ENCODE data around the gene KCNQ2. TPM values are rescaled to one million over a fixed set of nuclear protein-coding genes. Genes with fewer than 3 reads are reported as not detected.

Gene KCNQ2
- total RNA-seq, 1 experiment from 2014 or later, result 0.25 TPM

DNA sequence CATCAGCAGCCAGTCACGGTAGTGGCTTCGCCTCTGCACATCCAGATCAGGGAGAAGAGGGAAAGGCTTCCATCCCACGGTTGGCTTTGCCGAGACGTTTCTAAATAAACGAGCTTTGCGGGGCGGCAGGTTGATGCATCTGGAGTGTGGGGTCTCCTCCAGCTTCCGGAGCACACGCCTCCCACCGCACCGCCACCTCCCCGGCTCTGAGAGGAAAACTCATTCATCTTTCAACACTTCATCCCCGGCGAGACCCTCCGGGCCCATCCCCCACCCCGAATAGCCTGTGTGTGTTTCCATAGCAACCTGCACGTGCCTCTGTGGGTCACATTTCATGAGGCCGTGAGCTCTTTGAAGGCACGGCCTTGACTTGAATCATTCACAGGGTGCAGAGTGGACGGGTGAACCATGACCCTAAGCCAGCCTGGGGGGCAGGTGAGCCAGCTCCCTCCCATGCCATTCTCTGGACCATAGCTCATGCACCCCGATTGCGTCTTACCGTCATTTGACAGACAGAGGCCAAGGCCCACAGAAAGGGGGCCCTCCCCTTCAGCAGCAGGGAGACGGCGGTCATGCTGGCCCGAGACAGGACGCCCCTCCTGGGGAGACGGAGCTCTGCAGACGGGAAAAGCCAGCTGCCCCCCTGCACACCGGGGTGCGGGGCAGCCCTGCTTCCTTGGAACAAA, 95.1 kb downstream of the KCNQ2 start:
- ChIA-PET CTCF (interaction anchor here (0.6 to 2.8 kb wide), 8 partner anchors 15 to 583 kb away, joined by 3 to 29 read pairs (median 3); no protein-coding TSS in a partner anchor), POLR2A (no interaction called here)
- intact Hi-C loops (cut with micrococcal nuclease; ENCODE audit: unreplicated experiment), result no loop called here

DNA sequence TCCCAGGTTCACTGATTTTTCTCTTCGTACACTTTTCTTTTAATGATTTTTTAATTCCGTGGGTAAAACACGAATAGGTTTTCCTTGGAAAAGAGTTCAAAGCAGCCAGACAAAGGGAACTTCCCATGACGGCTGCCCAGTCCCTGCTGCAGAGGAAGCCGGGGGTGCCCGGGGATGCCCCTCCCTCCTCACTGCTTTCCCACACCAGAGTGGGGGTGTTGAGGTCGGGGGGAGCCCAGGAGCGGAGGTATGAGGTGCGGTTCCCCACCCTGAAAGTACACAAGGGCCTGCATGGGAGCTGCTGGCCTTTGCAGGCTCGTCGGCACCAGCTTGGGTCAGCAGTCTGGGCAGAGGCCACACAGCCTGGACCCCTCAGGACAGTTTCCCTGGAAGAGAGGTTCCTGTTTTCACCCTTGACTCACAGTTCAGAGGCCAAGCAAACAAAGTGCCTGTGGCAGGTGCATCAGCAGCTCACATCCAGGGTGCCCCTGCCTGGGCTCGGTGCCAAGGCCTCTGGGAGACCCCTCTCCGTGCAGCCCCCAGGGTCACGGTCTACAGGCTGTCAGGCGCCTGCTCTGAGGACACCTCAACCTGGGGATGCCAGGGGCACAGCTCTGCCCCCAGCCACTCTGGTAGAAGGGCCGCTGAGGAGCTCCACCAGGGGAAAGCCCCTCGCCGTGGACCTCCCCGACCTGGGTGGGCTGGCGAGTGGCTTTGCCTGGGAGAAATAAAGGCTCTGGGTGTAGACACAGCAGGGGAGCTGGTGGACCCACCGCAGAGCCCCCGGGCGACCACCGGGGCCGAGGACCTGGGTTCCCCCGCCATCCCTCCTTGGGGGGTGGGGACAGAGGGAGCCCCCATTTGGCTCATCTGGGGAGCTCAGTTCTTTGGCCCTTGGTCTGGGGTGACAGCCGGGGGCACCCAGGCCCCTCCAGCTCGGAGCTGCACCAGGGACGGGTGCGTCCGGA, 95.9 kb downstream of the KCNQ2 start:
- H3K9me3 ChIP-seq, result no peaks in the 10 kb centered on the region
- peaks cover 6% of the 10 kb centered on the region for H3K4me1 Mint-ChIP-seq (ENCODE audit: low read depth, unreplicated experiment)
- CTCF ChIA-PET, result interaction anchor here (0.6 to 2.8 kb wide), 4 partner anchors 67 to 582 kb away, joined by 3 to 29 read pairs (median 4); no protein-coding TSS in a partner anchor
- no peaks in the 10 kb centered on the region for H3K9me3 Mint-ChIP-seq (ENCODE audit: unreplicated experiment)
- H3K27me3 ChIP-seq (replicated peaks; ENCODE audit: control insufficient read depth, insufficient read depth, low read length), result no peaks in the 10 kb centered on the region
- TF ChIP-seq, protein P1, sequence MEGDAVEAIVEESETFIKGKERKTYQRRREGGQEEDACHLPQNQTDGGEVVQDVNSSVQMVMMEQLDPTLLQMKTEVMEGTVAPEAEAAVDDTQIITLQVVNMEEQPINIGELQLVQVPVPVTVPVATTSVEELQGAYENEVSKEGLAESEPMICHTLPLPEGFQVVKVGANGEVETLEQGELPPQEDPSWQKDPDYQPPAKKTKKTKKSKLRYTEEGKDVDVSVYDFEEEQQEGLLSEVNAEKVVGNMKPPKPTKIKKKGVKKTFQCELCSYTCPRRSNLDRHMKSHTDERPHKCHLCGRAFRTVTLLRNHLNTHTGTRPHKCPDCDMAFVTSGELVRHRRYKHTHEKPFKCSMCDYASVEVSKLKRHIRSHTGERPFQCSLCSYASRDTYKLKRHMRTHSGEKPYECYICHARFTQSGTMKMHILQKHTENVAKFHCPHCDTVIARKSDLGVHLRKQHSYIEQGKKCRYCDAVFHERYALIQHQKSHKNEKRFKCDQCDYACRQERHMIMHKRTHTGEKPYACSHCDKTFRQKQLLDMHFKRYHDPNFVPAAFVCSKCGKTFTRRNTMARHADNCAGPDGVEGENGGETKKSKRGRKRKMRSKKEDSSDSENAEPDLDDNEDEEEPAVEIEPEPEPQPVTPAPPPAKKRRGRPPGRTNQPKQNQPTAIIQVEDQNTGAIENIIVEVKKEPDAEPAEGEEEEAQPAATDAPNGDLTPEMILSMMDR (IDR thresholded peaks at IDR 0.05; ENCODE audit: insufficient read depth in 1 of 2, low read depth in 1 of 2, low read length in 1 of 2, severe bottlenecking in 1 of 2, unreplicated experiment in 1 of 2), result no peak
- H3K27ac Mint-ChIP-seq (ENCODE audit: unreplicated experiment), result no peak overlapping the region
- BruUV-seq (replicated peaks), result no TSS peak
- intact Hi-C loops (cut with micrococcal nuclease; ENCODE audit: unreplicated experiment), result no loop called here
- no peaks in the 10 kb centered on the region for H3K36me3 ChIP-seq (ENCODE audit: control insufficient read depth, insufficient read depth, low read length)
- DNase-seq, result no peak
- no peak overlapping the region for H3K4me3 ChIP-seq (ENCODE audit: low read depth, low read length)
- POLR2A ChIA-PET, result no interaction called here
- H3K4me3 Mint-ChIP-seq (ENCODE audit: unreplicated experiment), result no peak overlapping the region
- H3K36me3 Mint-ChIP-seq (ENCODE audit: insufficient read depth, unreplicated experiment), result peaks cover 6% of the 10 kb centered on the region
- H3K4me1 ChIP-seq, result peaks cover 10% of the 10 kb centered on the region; the same call in 1 of the 2 replicates
- H3K27me3 Mint-ChIP-seq (ENCODE audit: insufficient read depth, unreplicated experiment), result peaks cover 4% of the 10 kb centered on the region

More for the DNA sequence above, 95.1 kb downstream of the KCNQ2 start:
- Mint-ChIP-seq H3K27ac (ENCODE audit: unreplicated experiment) (no peak overlapping the region), H3K36me3 (ENCODE audit: insufficient read depth, unreplicated experiment) (peaks cover 6% of the 10 kb centered on the region), H3K9me3 (ENCODE audit: unreplicated experiment) (no peaks in the 10 kb centered on the region), H3K4me3 (ENCODE audit: unreplicated experiment) (no peak overlapping the region), H3K27me3 (ENCODE audit: insufficient read depth, unreplicated experiment) (peaks cover 4% of the 10 kb centered on the region), H3K4me1 (ENCODE audit: low read depth, unreplicated experiment) (peaks cover 6% of the 10 kb centered on the region)
- TF ChIP-seq, protein P1 (IDR thresholded peaks at IDR 0.05; ENCODE audit: insufficient read depth in 1 of 2, low read depth in 1 of 2, low read length in 1 of 2, severe bottlenecking in 1 of 2, unreplicated experiment in 1 of 2), result no peak
- H3K4me3 ChIP-seq (ENCODE audit: low read depth, low read length), result no peak overlapping the region
- H3K4me1 ChIP-seq, result peaks cover 10% of the 10 kb centered on the region; the same call in 1 of the 2 replicates
- no peaks in the 10 kb centered on the region for H3K27me3 ChIP-seq (replicated peaks; ENCODE audit: control insufficient read depth, insufficient read depth, low read length)
- BruUV-seq (replicated peaks), result no TSS peak
- H3K9me3 ChIP-seq, result no peaks in the 10 kb centered on the region
- H3K36me3 ChIP-seq (ENCODE audit: control insufficient read depth, insufficient read depth, low read length), result no peaks in the 10 kb centered on the region
- DNase-seq, result no peak

DNA sequence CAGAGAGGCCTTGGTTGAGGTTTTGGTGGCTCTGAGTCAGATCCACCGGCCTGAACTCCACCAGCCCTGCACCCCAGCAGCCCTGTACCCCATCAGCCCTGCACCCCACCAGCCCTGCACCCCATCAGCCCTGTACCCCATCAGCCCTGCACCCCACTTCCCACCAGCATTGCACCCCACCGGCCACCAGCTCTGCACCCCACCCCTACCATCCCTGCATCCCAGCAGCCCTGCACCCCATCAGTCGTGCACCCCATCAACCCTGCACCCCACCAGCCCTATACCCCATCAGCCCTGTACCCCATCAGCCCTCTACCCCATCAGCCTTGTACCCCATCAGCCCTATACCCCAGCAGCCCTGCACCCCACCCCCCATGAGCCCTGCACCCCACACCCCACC, 97.0 kb downstream of the KCNQ2 start:
- BruUV-seq (replicated peaks), result no TSS peak
- ChIA-PET POLR2A (no interaction called here), CTCF (no interaction called here)
- Mint-ChIP-seq H3K4me3 (ENCODE audit: unreplicated experiment) (no peak overlapping the region), H3K27me3 (ENCODE audit: insufficient read depth, unreplicated experiment) (peaks cover 4% of the 10 kb centered on the region), H3K27ac (ENCODE audit: unreplicated experiment) (no peak overlapping the region), H3K9me3 (ENCODE audit: unreplicated experiment) (no peaks in the 10 kb centered on the region), H3K4me1 (ENCODE audit: low read depth, unreplicated experiment) (peaks cover 6% of the 10 kb centered on the region), H3K36me3 (ENCODE audit: insufficient read depth, unreplicated experiment) (peaks cover 6% of the 10 kb centered on the region)
- no peaks in the 10 kb centered on the region for H3K27me3 ChIP-seq (replicated peaks; ENCODE audit: control insufficient read depth, insufficient read depth, low read length)
- no peak overlapping the region for H3K4me3 ChIP-seq (ENCODE audit: low read depth, low read length)
- H3K4me1 ChIP-seq, result peaks cover 10% of the 10 kb centered on the region; the same call in 1 of the 2 replicates
- TF ChIP-seq, protein P1 (IDR thresholded peaks at IDR 0.05; ENCODE audit: insufficient read depth in 1 of 2, low read depth in 1 of 2, low read length in 1 of 2, severe bottlenecking in 1 of 2, unreplicated experiment in 1 of 2), result no peak
- H3K9me3 ChIP-seq, result no peaks in the 10 kb centered on the region
- intact Hi-C loops (cut with micrococcal nuclease; ENCODE audit: unreplicated experiment), result no loop called here
- DNase-seq, result no peak
- H3K36me3 ChIP-seq (ENCODE audit: control insufficient read depth, insufficient read depth, low read length), result no peaks in the 10 kb centered on the region

Data from Caco-2 (cell line).